OCI-LY1 (cell line): ENCODE measurements around the gene HPDL.

ENCODE experiments used
- EZH2 ChIP-seq: fragments of 200-600 bp; sonication (generic), shearing (Covaris generic); IDR thresholded peaks from 2 replicates; pipeline ENCODE4 v1.8.0; 2017; ENCODE audit warnings: borderline replicate concordance, mixed run types, mild to moderate bottlenecking, antibody characterized with exemption, low read length, moderate library complexity, mixed read lengths
- TF ChIP-seq, protein P1 (sequence below): fragments of 200-600 bp; sonication (generic), shearing (Covaris generic); IDR thresholded peaks from 2 replicates; pipeline ENCODE4 v1.5.1; 2017; ENCODE audit warnings: mild to moderate bottlenecking, antibody characterized with exemption, low read length, moderate library complexity, mixed read lengths

DNA sequence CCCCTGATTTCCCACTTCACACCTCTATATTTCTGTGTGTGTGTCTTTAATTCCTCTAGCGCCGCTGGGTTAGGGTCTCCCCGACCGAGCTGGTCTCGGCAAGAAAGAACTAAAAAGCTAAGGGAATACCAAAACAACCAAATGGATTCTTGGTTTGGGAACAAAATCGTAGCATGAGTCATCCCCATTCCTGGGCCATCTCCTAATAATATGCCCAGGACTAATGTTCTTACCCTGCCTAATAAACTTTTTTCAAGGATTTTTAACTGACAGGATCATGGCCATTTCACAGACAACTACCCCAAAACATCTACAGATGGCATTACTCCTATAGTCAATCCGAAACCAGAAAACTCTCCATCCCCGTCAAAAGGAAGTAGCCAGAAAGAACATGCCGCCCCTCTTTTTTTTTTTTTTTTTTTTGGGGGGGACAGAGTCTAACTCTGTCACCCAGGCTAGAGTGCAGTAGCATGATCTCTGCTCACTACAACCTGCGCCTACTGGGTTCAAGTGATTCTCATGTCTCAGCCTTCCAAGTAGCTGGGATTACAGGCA lies 4.1 kb upstream of the HPDL start:
- TF ChIP-seq, protein P1, sequence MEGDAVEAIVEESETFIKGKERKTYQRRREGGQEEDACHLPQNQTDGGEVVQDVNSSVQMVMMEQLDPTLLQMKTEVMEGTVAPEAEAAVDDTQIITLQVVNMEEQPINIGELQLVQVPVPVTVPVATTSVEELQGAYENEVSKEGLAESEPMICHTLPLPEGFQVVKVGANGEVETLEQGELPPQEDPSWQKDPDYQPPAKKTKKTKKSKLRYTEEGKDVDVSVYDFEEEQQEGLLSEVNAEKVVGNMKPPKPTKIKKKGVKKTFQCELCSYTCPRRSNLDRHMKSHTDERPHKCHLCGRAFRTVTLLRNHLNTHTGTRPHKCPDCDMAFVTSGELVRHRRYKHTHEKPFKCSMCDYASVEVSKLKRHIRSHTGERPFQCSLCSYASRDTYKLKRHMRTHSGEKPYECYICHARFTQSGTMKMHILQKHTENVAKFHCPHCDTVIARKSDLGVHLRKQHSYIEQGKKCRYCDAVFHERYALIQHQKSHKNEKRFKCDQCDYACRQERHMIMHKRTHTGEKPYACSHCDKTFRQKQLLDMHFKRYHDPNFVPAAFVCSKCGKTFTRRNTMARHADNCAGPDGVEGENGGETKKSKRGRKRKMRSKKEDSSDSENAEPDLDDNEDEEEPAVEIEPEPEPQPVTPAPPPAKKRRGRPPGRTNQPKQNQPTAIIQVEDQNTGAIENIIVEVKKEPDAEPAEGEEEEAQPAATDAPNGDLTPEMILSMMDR, result no peak
- no peak for TF ChIP-seq EZH2
